Endothelial cell of umbilical vein (primary cell): Measurements from ENCODE around the gene SPOP. TPM values are rescaled to one million over a fixed set of nuclear protein-coding genes. Genes with fewer than 3 reads are reported as not detected.

Source experiments
- BruUV-seq: library from RNA; stranded (reverse); fragments of 400-500 nt; replicated peaks from 2 replicates; lab custom pipeline; 2021; lab: Mats Ljungman, UMichigan
- CTCF ChIA-PET: fragments of 300-600, 350-600 bp; sonication (Branson Sonifier 250); formaldehyde crosslinking; loops from one replicate; lab custom pipeline; 2021; ENCODE audit warnings: antibody characterized with exemption, inconsistent platforms; lab: Charles Lee
- POLR2A ChIA-PET: fragments of 300-600, 350-600 bp; sonication (Branson Sonifier 250); formaldehyde crosslinking; loops from one replicate; lab custom pipeline; 2021; ENCODE audit warnings: antibody characterized with exemption, inconsistent platforms; lab: Charles Lee
- DNase-seq: peaks from one replicate; pipeline ENCODE4 v3.0.0-alpha.2; 2011; ENCODE audit warnings: low read depth, low spot score
- FAIRE-seq: peaks from 2 replicates; lab custom pipeline; 2011; peaks lifted over from hg19 to GRCh38; lab: Jason Lieb, UNC
- H2AFZ ChIP-seq: 2 replicates; pipeline ENCODE4 v1.6.0; 2012; ENCODE audit warnings: low read depth, low read length, control low read depth, inconsistent platforms
- H3K27ac ChIP-seq: 2 replicates; pipeline ENCODE4 v1.5.1; 2011; ENCODE audit warnings: low read depth, mild to moderate bottlenecking, control low read depth, low read length, moderate library complexity; ENCODE audit not compliant: insufficient read depth
- H3K27me3 ChIP-seq, 2 experiments: 2 replicates each; pipeline versions ENCODE4 v1.6.0 to v1.6.1; 2011; ENCODE audit warnings: low read length in 2 of 2, mixed read lengths in 1 of 2; ENCODE audit not compliant: control insufficient read depth in 2 of 2, insufficient read depth in 2 of 2
- H3K36me3 ChIP-seq, 2 experiments: 2 replicates in 1 of 2; 3 replicates in 1 of 2; pipeline ENCODE4 v1.5.1; 2011; ENCODE audit warnings: low read length in 2 of 2, mild to moderate bottlenecking in 1 of 2, moderate library complexity in 1 of 2; ENCODE audit not compliant: control insufficient read depth in 2 of 2, insufficient read depth in 2 of 2; ENCODE audit errors: extremely low read depth in 1 of 2
- H3K4me1 ChIP-seq: 3 replicates; pipeline ENCODE4 v1.5.1; 2011; ENCODE audit warnings: mild to moderate bottlenecking, low read length; ENCODE audit not compliant: control insufficient read depth, insufficient read depth; ENCODE audit errors: extremely low read depth
- H3K4me2 ChIP-seq: 2 replicates; pipeline ENCODE4 v1.6.1; 2011; ENCODE audit warnings: low read length, control low read depth, mixed read lengths; ENCODE audit not compliant: insufficient read depth
- H3K4me3 ChIP-seq, 3 experiments: fragments of 200-600 bp in 1 of 3; sonication (generic), shearing (Covaris generic) in 1 of 3; replicated peaks in 1 of 3; 2 replicates each; pipeline ENCODE4 v1.5.1; 2011 to 2016; ENCODE audit warnings: control low read depth in 3 of 3, low read length in 3 of 3, mild to moderate bottlenecking in 2 of 3, inconsistent platforms in 1 of 3, low read depth in 1 of 3, moderate library complexity in 1 of 3; ENCODE audit not compliant: insufficient read depth in 1 of 3
- H3K79me2 ChIP-seq: 2 replicates; pipeline ENCODE4 v1.6.0; 2012; ENCODE audit warnings: low read length, inconsistent platforms; ENCODE audit not compliant: control insufficient read depth, insufficient read depth
- H3K9ac ChIP-seq: replicated peaks from 2 replicates; pipeline ENCODE3; 2011; ENCODE audit warnings: low read length, control low read depth; ENCODE audit not compliant: insufficient read depth; ENCODE audit errors: extremely low read depth
- H3K9me1 ChIP-seq: replicated peaks from 3 replicates; pipeline ENCODE4 v1.6.0; 2011; ENCODE audit warnings: mild to moderate bottlenecking, low read length; ENCODE audit not compliant: control insufficient read depth, insufficient read depth; ENCODE audit errors: extremely low read depth
- H3K9me3 ChIP-seq: replicated peaks from 2 replicates; pipeline ENCODE4 v1.5.1; 2012; ENCODE audit warnings: low read length, inconsistent platforms; ENCODE audit not compliant: control insufficient read depth, insufficient read depth
- H4K20me1 ChIP-seq: replicated peaks from 2 replicates; pipeline ENCODE3; 2011; ENCODE audit warnings: mild to moderate bottlenecking, low read length; ENCODE audit not compliant: control insufficient read depth, insufficient read depth; ENCODE audit errors: extremely low read depth
- CTCF ChIP-seq, 2 donors: IDR thresholded peaks; 1 replicate in 1 of 2; 2 replicates in 1 of 2; pipeline ENCODE4 v1.5.1; 2011; ENCODE audit warnings: low read length in 2 of 2, mild to moderate bottlenecking in 2 of 2, moderate library complexity in 2 of 2, control low read depth in 1 of 2, inconsistent platforms in 1 of 2, low read depth in 1 of 2; ENCODE audit not compliant: insufficient read depth in 1 of 2; ENCODE audit errors: extremely low read depth in 1 of 2
- EZH2 ChIP-seq: IDR thresholded peaks from 2 replicates; pipeline ENCODE4 v1.6.1; 2012; ENCODE audit warnings: borderline replicate concordance, low read depth, mild to moderate bottlenecking, moderate library complexity, low read length, inconsistent platforms; ENCODE audit not compliant: severe bottlenecking
- FOS ChIP-seq: IDR thresholded peaks from 2 replicates; pipeline ENCODE4 v1.6.1; 2011; ENCODE audit warnings: mild to moderate bottlenecking, low read length, moderate library complexity, borderline replicate concordance; ENCODE audit not compliant: insufficient read depth
- GATA2 ChIP-seq: IDR thresholded peaks from 2 replicates; pipeline ENCODE4 v1.7.0; 2011; ENCODE audit warnings: low read depth, mild to moderate bottlenecking, moderate library complexity, mixed read lengths, low read length; ENCODE audit not compliant: insufficient read length, insufficient read depth
- JUN ChIP-seq: IDR thresholded peaks from 2 replicates; pipeline ENCODE4 v1.6.1; 2011; ENCODE audit warnings: borderline replicate concordance, low read depth; ENCODE audit not compliant: insufficient read length, insufficient read depth
- MYC ChIP-seq: IDR thresholded peaks from one replicate; pipeline ENCODE4 v1.6.1; 2011; ENCODE audit warnings: mild to moderate bottlenecking, low read depth, low read length
- POLR2A ChIP-seq: IDR thresholded peaks from 2 replicates; pipeline ENCODE4 v1.6.1; 2012; ENCODE audit warnings: low read depth, mild to moderate bottlenecking, control low read depth, low read length
- POLR2AphosphoS5 ChIP-seq: IDR thresholded peaks from 2 replicates; pipeline ENCODE4 v1.6.1; 2012; ENCODE audit warnings: low read depth, mild to moderate bottlenecking, control low read depth, low read length, moderate library complexity; ENCODE audit not compliant: insufficient read depth
- dilution Hi-C: fragments of 300-500 bp; cut with MboI; formaldehyde crosslinking; loops from one replicate; pipeline ENCODE4 v1.15.0; 2019; ENCODE audit warnings: low sequenced_read_pairs; ENCODE audit not compliant: extremely low pct_ligation_motif_present
- intact Hi-C: fragments of 100-400 bp; cut with micrococcal nuclease; formaldehyde crosslinking; loops from one replicate; pipeline ENCODE4 v1.10.0; 2022
- polyA plus RNA-seq, 4 experiments: library from polyadenylated mRNA; depleted of rRNA in 3 of 4; stranded (reverse) in 3 of 4; unstranded in 1 of 4; fragments of >200 nt; gene quantifications; 2 replicates each; pipeline versions ENCODE4 v1.2.1 to v1.2.3, GENCODE V29; 2011 to 2012; ENCODE audit warnings: missing spikeins in 1 of 4
- total RNA-seq: library from RNA; stranded (reverse); gene quantifications from 2 replicates; pipeline ENCODE4 v1.2.3, GENCODE V29; 2021
- TF ChIP-seq, protein P1 (sequence below): IDR thresholded peaks from 2 replicates; pipeline ENCODE4 v1.6.1; 2011; ENCODE audit not compliant: insufficient read depth, insufficient read length

SPOP gene
- total and polyA plus RNA-seq, 2 donors (not counting 3 experiments of a cell fraction or from before 2014, with no cell fraction given) = 46.9 to 61.0 TPM

- intact Hi-C loops = loop anchor here (1.0 to 2.0 kb wide), 8 partner anchors 31 to 290 kb away; partner anchors contain the start of genes FAM117A and KAT7
- Histone ChIP-seq H3K79me2 (peaks cover 13% of the 10 kb centered on the region), H3K4me1 (peaks cover 33% of the 10 kb centered on the region), H4K20me1 (no peaks in the 10 kb centered on the region), H2AFZ (peak overlapping the region; percentile 76), H3K9me3 (no peaks in the 10 kb centered on the region), H3K36me3 (peaks cover 12 to 16% of the 10 kb centered on the region in 2 experiments), H3K27ac (peak overlapping the region; percentile 97), H3K4me3 (peak overlapping the region; percentile 27 to 74 (median 33)), H3K27me3 (no peaks in the 10 kb centered on the region), H3K9me1 (no peaks in the 10 kb centered on the region), H3K9ac (peak overlapping the region; percentile 98), H3K4me2 (peak overlapping the region; percentile 84)
- POLR2A ChIA-PET = interaction anchor here (1.1 to 2.9 kb wide), 4 partner anchors 55 to 80 kb away, joined by 3 to 21 read pairs (median 8); partner anchors contain the start of genes FAM117A and KAT7
- FAIRE-seq (no peak), DNase-seq (no peak)
- dilution Hi-C loops = no loop called here
- TF ChIP-seq MYC = no peak
- no peak for TF ChIP-seq EZH2
- TF ChIP-seq POLR2AphosphoS5 = peak; percentile 37
- BruUV-seq = TSS peak; percentile 59
- CTCF ChIA-PET = interaction anchor here (0.7 to 24.3 kb wide), 35 partner anchors 11 to 289 kb away, joined by 3 to 786 read pairs (median 5); partner anchors contain the start of genes FAM117A, KAT7, NXPH3 and TAC4
Measured at GRCh38 chr17:49708515-49709183, 30.8 kb upstream of the SPOP start.

GRCh38 chr17:49707608-49708514 is 30.0 kb upstream of the SPOP start, which contains the start of gene SLC35B1:
SLC35B1 (minus strand) TSS chr17:49707964; CDS start chr17:49707833, 131 bp downstream.
- H2AFZ ChIP-seq = peak within 1 kb of the TSS; percentile 85
- dilution Hi-C loops = no loop called here
- BruUV-seq = no TSS peak
- no peaks in the 10 kb centered on the region for H3K27me3 ChIP-seq
- ChIA-PET POLR2A (interaction anchor here (0.8 to 2.9 kb wide), 5 partner anchors 55 to 83 kb away, joined by 3 to 21 read pairs (median 8); partner anchors contain the start of genes FAM117A and KAT7), CTCF (interaction anchor here (0.7 to 24.3 kb wide), 36 partner anchors 12 to 293 kb away, joined by 3 to 786 read pairs (median 5); partner anchors contain the start of genes FAM117A, KAT7, NXPH3 and PHB1)
- peak; percentile 100 for DNase-seq
- intact Hi-C loops = loop anchor here (1.0 to 2.0 kb wide), 8 partner anchors 31 to 290 kb away; partner anchors contain the start of genes FAM117A and KAT7
- H3K36me3 ChIP-seq = peaks cover 18 to 24% of the 10 kb centered on the region in 2 experiments
- H3K9me3 ChIP-seq = no peaks in the 10 kb centered on the region
- H3K4me3 ChIP-seq = peak within 1 kb of the TSS; percentile 84 to 93 (median 84)
- H3K27ac ChIP-seq = peak within 1 kb of the TSS; percentile 97
- no peaks in the 10 kb centered on the region for H4K20me1 ChIP-seq
- TF ChIP-seq, protein P1, sequence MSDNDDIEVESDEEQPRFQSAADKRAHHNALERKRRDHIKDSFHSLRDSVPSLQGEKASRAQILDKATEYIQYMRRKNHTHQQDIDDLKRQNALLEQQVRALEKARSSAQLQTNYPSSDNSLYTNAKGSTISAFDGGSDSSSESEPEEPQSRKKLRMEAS = peak; percentile 15
- TF ChIP-seq MYC = no peak
- TF ChIP-seq EZH2 = no peak
- TF ChIP-seq GATA2 = no peak
- TF ChIP-seq JUN = no peak
- TF ChIP-seq POLR2A = peak; percentile 66
- peak; percentile 86 to 91 for TF ChIP-seq CTCF (IDR thresholded peaks at IDR 0.05; ENCODE audit: extremely low read depth in 1 of 2, insufficient read depth in 1 of 2, low read depth in 1 of 2, low read length in 2 of 2)
- peak; percentile 67 for TF ChIP-seq POLR2AphosphoS5
- no peak for TF ChIP-seq FOS
- H3K4me2 ChIP-seq = peak within 1 kb of the TSS; percentile 94
- H3K4me1 ChIP-seq = peaks cover 33% of the 10 kb centered on the region
- peak; percentile 97 for FAIRE-seq
- peaks cover 13% of the 10 kb centered on the region for H3K79me2 ChIP-seq
- H3K9ac ChIP-seq = peak within 1 kb of the TSS; percentile 98
- no peaks in the 10 kb centered on the region for H3K9me1 ChIP-seq
